HCT116 (cell line): ENCODE results near the gene ACYP2. TPM values are rescaled to one million over a fixed set of nuclear protein-coding genes. Genes with fewer than 3 reads are reported as not detected.

Source experiments
- ATAC-seq: fragments of 200-7000 bp; cut with Tn5 transposase; 2 replicates; pipeline ENCODE4 v1.9.1; 2020; ENCODE audit warnings: mild to moderate bottlenecking, moderate library complexity
- BruUV-seq: library from RNA; stranded (reverse); fragments of 400-500 nt; replicated peaks from 2 replicates; lab custom pipeline; 2021; lab: Mats Ljungman, UMichigan
- CTCF ChIA-PET: fragments of 300-600 bp; sonication (Branson Sonifier 250); formaldehyde crosslinking; loops from one replicate; lab custom pipeline; 2021; ENCODE audit warnings: antibody characterized with exemption; lab: Charles Lee
- POLR2A ChIA-PET: fragments of 300-600, 350-600 bp; sonication (Branson Sonifier 250); formaldehyde crosslinking; loops from one replicate; lab custom pipeline; 2021; ENCODE audit warnings: antibody characterized with exemption; lab: Charles Lee
- RAD21 ChIA-PET, 2 experiments: fragments of 300-600 bp; sonication (Branson Sonifier 250); formaldehyde crosslinking; loops; one replicate each; lab custom pipeline; 2023; ENCODE audit warnings: low total read pairs in 2 of 2; ENCODE audit not compliant: uncharacterized antibody in 2 of 2, unreplicated experiment in 2 of 2, low non-redundant PET in 1 of 2; lab: Charles Lee
- DNase-seq: peaks from one replicate; pipeline ENCODE4 v3.0.0-alpha.2; 2010; ENCODE audit warnings: low read depth, low spot score
- H2AFZ ChIP-seq: fragments of 200-600 bp; shearing (Covaris generic), sonication (generic); 2 replicates; pipeline ENCODE4 v1.6.1; 2017; ENCODE audit warnings: low read depth, mixed run types, mixed read lengths, antibody characterized with exemption, low read length; ENCODE audit not compliant: poor library complexity, severe bottlenecking
- H3K27ac ChIP-seq: 2 replicates; pipeline ENCODE4 v1.5.1; 2012; ENCODE audit warnings: low read depth, low read length
- H3K27me3 ChIP-seq: fragments of 200-600 bp; sonication (generic); 2 replicates; pipeline ENCODE4 v1.6.1; 2016; ENCODE audit warnings: mixed run types, low read length, mixed read lengths; ENCODE audit not compliant: insufficient read depth
- H3K36me3 ChIP-seq, 2 experiments: fragments of 200-500 bp in 1 of 2; fragments of 200-600 bp in 1 of 2; sonication (Bioruptor generic) in 1 of 2; sonication (generic) in 1 of 2; 2 replicates each; pipeline versions ENCODE4 v1.5.1 to v1.6.1; 2014 to 2016; ENCODE audit warnings: low read length in 2 of 2, inconsistent platforms in 1 of 2, mixed read lengths in 1 of 2, mixed run types in 1 of 2; ENCODE audit not compliant: insufficient read depth in 2 of 2, control insufficient read depth in 1 of 2
- H3K4me1 ChIP-seq, 2 experiments: fragments of 200-600 bp in 1 of 2; sonication (generic) in 1 of 2; 2 replicates each; pipeline versions ENCODE4 v1.5.1 to v1.6.1; 2012 to 2017; ENCODE audit warnings: low read length in 2 of 2, inconsistent platforms in 1 of 2, mild to moderate bottlenecking in 1 of 2, mixed read lengths in 1 of 2, mixed run types in 1 of 2, moderate library complexity in 1 of 2; ENCODE audit not compliant: insufficient read depth in 2 of 2, control insufficient read depth in 1 of 2
- H3K4me2 ChIP-seq: fragments of 200-600 bp; sonication (generic); 2 replicates; pipeline ENCODE4 v1.6.1; 2017; ENCODE audit warnings: mixed run types, low read length, mixed read lengths
- H3K4me3 ChIP-seq, 2 experiments: fragments of 200-600 bp in 1 of 2; sonication (generic) in 1 of 2; replicated peaks in 1 of 2; 2 replicates each; pipeline ENCODE4 v1.5.1; 2011 to 2016; ENCODE audit warnings: low read length in 2 of 2, control low read depth in 1 of 2, low read depth in 1 of 2, mild to moderate bottlenecking in 1 of 2, mixed read lengths in 1 of 2, mixed run types in 1 of 2
- H3K79me2 ChIP-seq: fragments of 200-600 bp; sonication (generic); 2 replicates; pipeline ENCODE4 v1.6.1; 2017; ENCODE audit warnings: mild to moderate bottlenecking, mixed run types, low read length, moderate library complexity, mixed read lengths; ENCODE audit not compliant: insufficient read depth
- H3K9ac ChIP-seq: fragments of 200-600 bp; sonication (generic); 2 replicates; pipeline ENCODE4 v1.6.1; 2016; ENCODE audit warnings: low read length, mixed read lengths
- H3K9me2 ChIP-seq: fragments of 200-600 bp; sonication (generic), shearing (Covaris generic); 2 replicates; pipeline ENCODE4 v1.6.1; 2017; ENCODE audit warnings: mixed run types, mild to moderate bottlenecking, moderate library complexity; ENCODE audit not compliant: insufficient read depth
- H3K9me3 ChIP-seq, 2 experiments: fragments of 200-500 bp in 1 of 2; fragments of 200-600 bp in 1 of 2; sonication (Bioruptor generic) in 1 of 2; sonication (generic) in 1 of 2; 2 replicates each; pipeline ENCODE4 v1.6.1; 2014 to 2017; ENCODE audit warnings: low read length in 2 of 2, mixed read lengths in 2 of 2, inconsistent platforms in 1 of 2, low read depth in 1 of 2, mild to moderate bottlenecking in 1 of 2, mixed run types in 1 of 2, moderate library complexity in 1 of 2; ENCODE audit not compliant: control insufficient read depth in 1 of 2, insufficient read depth in 1 of 2
- H4K20me1 ChIP-seq: fragments of 200-600 bp; sonication (generic), shearing (Covaris generic); 2 replicates; pipeline ENCODE4 v1.6.1; 2017; ENCODE audit warnings: mixed run types, mild to moderate bottlenecking, moderate library complexity; ENCODE audit not compliant: insufficient read depth
- CBX3 ChIP-seq: IDR thresholded peaks from 2 replicates; pipeline ENCODE4 v1.6.1; 2012; ENCODE audit warnings: low read depth
- CEBPB ChIP-seq: IDR thresholded peaks from 2 replicates; pipeline ENCODE4 v1.6.1; 2012; ENCODE audit warnings: low read depth
- EGR1 ChIP-seq: IDR thresholded peaks from 2 replicates; pipeline ENCODE4 v1.6.1; 2012; ENCODE audit warnings: low read depth
- ELF1 ChIP-seq: IDR thresholded peaks from 2 replicates; pipeline ENCODE4 v1.6.1; 2012; ENCODE audit warnings: low read depth, borderline replicate concordance
- FOSL1 ChIP-seq: IDR thresholded peaks from 2 replicates; pipeline ENCODE4 v1.6.1; 2012; ENCODE audit warnings: low read depth
- JUND ChIP-seq: IDR thresholded peaks from 2 replicates; pipeline ENCODE4 v1.6.1; 2012
- POLR2A ChIP-seq: IDR thresholded peaks from 2 replicates; pipeline ENCODE4 v1.7.0; 2011; ENCODE audit warnings: borderline replicate concordance; ENCODE audit not compliant: insufficient read depth, insufficient read length; ENCODE audit errors: extremely low read depth
- POLR2AphosphoS5 ChIP-seq: IDR thresholded peaks from 2 replicates; pipeline ENCODE4 v1.6.1; 2011; ENCODE audit warnings: mild to moderate bottlenecking, low read depth, low read length, moderate library complexity
- RAD21 ChIP-seq: IDR thresholded peaks from 2 replicates; pipeline ENCODE4 v1.6.1; 2012; ENCODE audit warnings: low read depth, mild to moderate bottlenecking
- SIN3A ChIP-seq: IDR thresholded peaks from 2 replicates; pipeline ENCODE4 v1.6.1; 2012; ENCODE audit warnings: low read depth
- SP1 ChIP-seq: IDR thresholded peaks from 2 replicates; pipeline ENCODE4 v1.6.1; 2012; ENCODE audit warnings: low read depth
- SRF ChIP-seq: IDR thresholded peaks from 2 replicates; pipeline ENCODE4 v1.6.1; 2012; ENCODE audit warnings: low read depth
- TCF7L2 ChIP-seq: IDR thresholded peaks from 2 replicates; pipeline ENCODE4 v1.7.0; 2011; ENCODE audit warnings: borderline replicate concordance, inconsistent platforms; ENCODE audit not compliant: insufficient read depth, insufficient read length; ENCODE audit errors: extremely low read depth
- ZFX ChIP-seq: fragments of 450-650 bp; IDR thresholded peaks from 2 replicates; pipeline ENCODE4 v1.6.1; 2017
- intact Hi-C: fragments of 100-400 bp; cut with micrococcal nuclease; formaldehyde crosslinking; loops from 2 replicates; pipeline ENCODE4 v1.10.0; 2022
- total RNA-seq: library from RNA; stranded (reverse); gene quantifications from one replicate; pipeline ENCODE4 v1.2.1, GENCODE V29; 2021; ENCODE audit not compliant: unreplicated experiment
- TF ChIP-seq, protein P1 (sequence below): IDR thresholded peaks from 2 replicates; pipeline ENCODE4 v1.6.1; 2011; ENCODE audit warnings: mild to moderate bottlenecking, low read length, moderate library complexity; ENCODE audit not compliant: insufficient replicate concordance; ENCODE audit errors: extremely low read depth
- TF ChIP-seq, protein P2 (sequence below): IDR thresholded peaks from 2 replicates; pipeline ENCODE4 v1.6.1; 2012; ENCODE audit warnings: low read depth
- TF ChIP-seq, protein P3 (sequence below), 3 experiments: fragments of 200-600 bp in 1 of 3; sonication (generic) in 1 of 3; IDR thresholded peaks in 2 of 3; conservative IDR thresholded peaks in 1 of 3; 2 replicates each; pipeline ENCODE4 v1.5.1; 2012 to 2017; ENCODE audit warnings: low read depth in 2 of 3, low read length in 2 of 3, antibody characterized with exemption in 1 of 3, borderline replicate concordance in 1 of 3, control low read depth in 1 of 3, mild to moderate bottlenecking in 1 of 3, mixed read lengths in 1 of 3, mixed run types in 1 of 3, moderate library complexity in 1 of 3; ENCODE audit not compliant: insufficient read depth in 1 of 3
- TF ChIP-seq, protein P4 (sequence below): IDR thresholded peaks from 2 replicates; pipeline ENCODE4 v1.6.1; 2012

ACYP2 gene
- total RNA-seq, 1 experiment from 2014 or later = 9.4 TPM

DNA sequence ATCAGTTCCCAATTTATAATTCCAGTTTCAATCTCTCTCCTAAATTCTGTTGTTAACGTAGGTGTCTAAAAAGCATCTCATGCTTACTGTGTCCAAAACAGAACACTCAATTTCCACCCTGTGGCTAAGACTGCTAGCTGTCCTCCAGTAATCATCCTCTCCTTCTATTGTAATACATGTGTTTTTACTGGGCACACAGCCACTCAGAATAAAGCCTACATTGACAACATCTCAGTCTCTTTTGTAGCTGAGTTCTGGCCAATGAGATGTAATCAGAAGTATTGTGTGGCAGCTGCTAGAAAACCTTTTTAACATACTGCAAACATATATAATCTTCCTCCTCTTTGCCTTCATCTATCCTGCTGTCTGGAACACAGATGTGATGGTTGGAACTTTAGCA is 170.0 kb downstream of the ACYP2 start:
- Histone ChIP-seq H3K36me3 (no peaks in the 10 kb centered on the region), H3K4me3 (no peak overlapping the region), H3K9ac (no peak overlapping the region), H3K27me3 (no peaks in the 10 kb centered on the region), H3K4me2 (no peak overlapping the region), H3K9me2 (no peaks in the 10 kb centered on the region), H2AFZ (no peak overlapping the region), H3K4me1 (no peaks in the 10 kb centered on the region), H3K27ac (no peak overlapping the region), H4K20me1 (0 out of 2 replicates have a peak, but pooled peaks cover 3% of the 10 kb centered on the region), H3K79me2 (no peaks in the 10 kb centered on the region), H3K9me3 (no peaks in the 10 kb centered on the region)
- ATAC-seq (no peak), DNase-seq (no peak)
- BruUV-seq = no TSS peak
- RAD21 ChIA-PET = no interaction called here
- CTCF ChIA-PET = no interaction called here
- no peak for TF ChIP-seq POLR2AphosphoS5
- TF ChIP-seq FOSL1 = no peak
- TF ChIP-seq JUND = no peak
- TF ChIP-seq ELF1 = no peak
- no peak for TF ChIP-seq SP1
- no peak for TF ChIP-seq TCF7L2
- no peak for TF ChIP-seq POLR2A
- TF ChIP-seq, protein P1, sequence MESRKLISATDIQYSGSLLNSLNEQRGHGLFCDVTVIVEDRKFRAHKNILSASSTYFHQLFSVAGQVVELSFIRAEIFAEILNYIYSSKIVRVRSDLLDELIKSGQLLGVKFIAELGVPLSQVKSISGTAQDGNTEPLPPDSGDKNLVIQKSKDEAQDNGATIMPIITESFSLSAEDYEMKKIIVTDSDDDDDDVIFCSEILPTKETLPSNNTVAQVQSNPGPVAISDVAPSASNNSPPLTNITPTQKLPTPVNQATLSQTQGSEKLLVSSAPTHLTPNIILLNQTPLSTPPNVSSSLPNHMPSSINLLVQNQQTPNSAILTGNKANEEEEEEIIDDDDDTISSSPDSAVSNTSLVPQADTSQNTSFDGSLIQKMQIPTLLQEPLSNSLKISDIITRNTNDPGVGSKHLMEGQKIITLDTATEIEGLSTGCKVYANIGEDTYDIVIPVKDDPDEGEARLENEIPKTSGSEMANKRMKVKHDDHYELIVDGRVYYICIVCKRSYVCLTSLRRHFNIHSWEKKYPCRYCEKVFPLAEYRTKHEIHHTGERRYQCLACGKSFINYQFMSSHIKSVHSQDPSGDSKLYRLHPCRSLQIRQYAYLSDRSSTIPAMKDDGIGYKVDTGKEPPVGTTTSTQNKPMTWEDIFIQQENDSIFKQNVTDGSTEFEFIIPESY = no peak
- no peak for TF ChIP-seq ZFX
- TF ChIP-seq EGR1 = no peak
- no peak for TF ChIP-seq CBX3
- TF ChIP-seq, protein P2, sequence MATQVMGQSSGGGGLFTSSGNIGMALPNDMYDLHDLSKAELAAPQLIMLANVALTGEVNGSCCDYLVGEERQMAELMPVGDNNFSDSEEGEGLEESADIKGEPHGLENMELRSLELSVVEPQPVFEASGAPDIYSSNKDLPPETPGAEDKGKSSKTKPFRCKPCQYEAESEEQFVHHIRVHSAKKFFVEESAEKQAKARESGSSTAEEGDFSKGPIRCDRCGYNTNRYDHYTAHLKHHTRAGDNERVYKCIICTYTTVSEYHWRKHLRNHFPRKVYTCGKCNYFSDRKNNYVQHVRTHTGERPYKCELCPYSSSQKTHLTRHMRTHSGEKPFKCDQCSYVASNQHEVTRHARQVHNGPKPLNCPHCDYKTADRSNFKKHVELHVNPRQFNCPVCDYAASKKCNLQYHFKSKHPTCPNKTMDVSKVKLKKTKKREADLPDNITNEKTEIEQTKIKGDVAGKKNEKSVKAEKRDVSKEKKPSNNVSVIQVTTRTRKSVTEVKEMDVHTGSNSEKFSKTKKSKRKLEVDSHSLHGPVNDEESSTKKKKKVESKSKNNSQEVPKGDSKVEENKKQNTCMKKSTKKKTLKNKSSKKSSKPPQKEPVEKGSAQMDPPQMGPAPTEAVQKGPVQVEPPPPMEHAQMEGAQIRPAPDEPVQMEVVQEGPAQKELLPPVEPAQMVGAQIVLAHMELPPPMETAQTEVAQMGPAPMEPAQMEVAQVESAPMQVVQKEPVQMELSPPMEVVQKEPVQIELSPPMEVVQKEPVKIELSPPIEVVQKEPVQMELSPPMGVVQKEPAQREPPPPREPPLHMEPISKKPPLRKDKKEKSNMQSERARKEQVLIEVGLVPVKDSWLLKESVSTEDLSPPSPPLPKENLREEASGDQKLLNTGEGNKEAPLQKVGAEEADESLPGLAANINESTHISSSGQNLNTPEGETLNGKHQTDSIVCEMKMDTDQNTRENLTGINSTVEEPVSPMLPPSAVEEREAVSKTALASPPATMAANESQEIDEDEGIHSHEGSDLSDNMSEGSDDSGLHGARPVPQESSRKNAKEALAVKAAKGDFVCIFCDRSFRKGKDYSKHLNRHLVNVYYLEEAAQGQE = no peak
- TF ChIP-seq RAD21 = no peak
- TF ChIP-seq, protein P3, sequence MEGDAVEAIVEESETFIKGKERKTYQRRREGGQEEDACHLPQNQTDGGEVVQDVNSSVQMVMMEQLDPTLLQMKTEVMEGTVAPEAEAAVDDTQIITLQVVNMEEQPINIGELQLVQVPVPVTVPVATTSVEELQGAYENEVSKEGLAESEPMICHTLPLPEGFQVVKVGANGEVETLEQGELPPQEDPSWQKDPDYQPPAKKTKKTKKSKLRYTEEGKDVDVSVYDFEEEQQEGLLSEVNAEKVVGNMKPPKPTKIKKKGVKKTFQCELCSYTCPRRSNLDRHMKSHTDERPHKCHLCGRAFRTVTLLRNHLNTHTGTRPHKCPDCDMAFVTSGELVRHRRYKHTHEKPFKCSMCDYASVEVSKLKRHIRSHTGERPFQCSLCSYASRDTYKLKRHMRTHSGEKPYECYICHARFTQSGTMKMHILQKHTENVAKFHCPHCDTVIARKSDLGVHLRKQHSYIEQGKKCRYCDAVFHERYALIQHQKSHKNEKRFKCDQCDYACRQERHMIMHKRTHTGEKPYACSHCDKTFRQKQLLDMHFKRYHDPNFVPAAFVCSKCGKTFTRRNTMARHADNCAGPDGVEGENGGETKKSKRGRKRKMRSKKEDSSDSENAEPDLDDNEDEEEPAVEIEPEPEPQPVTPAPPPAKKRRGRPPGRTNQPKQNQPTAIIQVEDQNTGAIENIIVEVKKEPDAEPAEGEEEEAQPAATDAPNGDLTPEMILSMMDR (IDR thresholded peaks at IDR 0.05 in 2 of 3, conservative IDR thresholded peaks at IDR 0.05 in 1 of 3; ENCODE audit: borderline replicate concordance in 1 of 3, insufficient read depth in 1 of 3, low read depth in 2 of 3, low read length in 2 of 3) = no peak
- TF ChIP-seq, protein P4, sequence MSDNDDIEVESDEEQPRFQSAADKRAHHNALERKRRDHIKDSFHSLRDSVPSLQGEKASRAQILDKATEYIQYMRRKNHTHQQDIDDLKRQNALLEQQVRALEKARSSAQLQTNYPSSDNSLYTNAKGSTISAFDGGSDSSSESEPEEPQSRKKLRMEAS = no peak
- no peak for TF ChIP-seq SRF
- no peak for TF ChIP-seq SIN3A
- no peak for TF ChIP-seq CEBPB
- POLR2A ChIA-PET = no interaction called here
- intact Hi-C loops = no loop called here
